Measurements from ENCODE around the gene C9.

DNA sequence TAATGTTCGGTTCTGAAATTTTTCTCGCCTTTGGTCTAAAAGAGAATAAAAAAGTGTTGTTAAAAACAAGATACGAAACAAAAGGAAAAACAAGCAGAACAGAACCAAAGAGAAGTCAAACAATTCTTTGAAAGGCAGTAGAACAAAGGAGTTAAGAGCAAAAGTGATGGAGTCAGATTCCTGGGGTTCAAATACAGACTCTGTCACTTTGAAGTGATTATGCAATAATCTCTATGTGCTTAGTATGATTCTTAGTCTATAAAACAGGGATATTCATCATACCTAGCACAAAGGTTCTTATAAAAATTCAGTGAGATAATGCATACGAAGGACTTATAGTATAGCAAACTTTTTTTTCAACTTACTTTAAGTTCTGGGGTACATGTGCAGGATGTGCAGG lies 48.3 kb downstream of the C9 start:
- TF ChIP-seq POLR2A (IDR thresholded peaks at IDR 0.05) = no peak
- no peak for TF ChIP-seq POLR2AphosphoS5 (IDR thresholded peaks at IDR 0.05; ENCODE audit: insufficient read depth in 1 of 2, low read depth in 1 of 2)

Data from vagina (tissue), 2 donors.